Neuronal stem cell (in vitro differentiated cells): ENCODE results near the gene DCLK2.

ENCODE experiments used
- DNase-seq: peaks from one replicate; pipeline ENCODE4 v3.0.0-alpha.2; 2013; ENCODE audit warnings: low spot score
- H2AFZ ChIP-seq: one replicate; pipeline ENCODE4 v1.6.1; 2013; ENCODE audit warnings: mild to moderate bottlenecking, low read length, inconsistent platforms
- H2AK5ac ChIP-seq: 2 replicates; pipeline ENCODE4 v1.6.1; 2013; ENCODE audit warnings: low read depth, mild to moderate bottlenecking, inconsistent platforms, low read length, moderate library complexity, mixed read lengths
- H2BK120ac ChIP-seq: 2 replicates; pipeline ENCODE4 v1.6.1; 2013; ENCODE audit warnings: low read depth, mild to moderate bottlenecking, inconsistent platforms, low read length, moderate library complexity, mixed read lengths
- H2BK12ac ChIP-seq: one replicate; pipeline ENCODE4 v1.6.1; 2013; ENCODE audit warnings: low read length, inconsistent platforms
- H2BK15ac ChIP-seq: 2 replicates; pipeline ENCODE4 v1.6.1; 2013; ENCODE audit warnings: mild to moderate bottlenecking, low read length, inconsistent platforms, mixed read lengths
- H2BK5ac ChIP-seq: one replicate; pipeline ENCODE4 v1.6.1; 2013; ENCODE audit warnings: inconsistent platforms, mild to moderate bottlenecking, low read length, moderate library complexity
- H3K14ac ChIP-seq: one replicate; pipeline ENCODE4 v1.6.1; 2013; ENCODE audit warnings: low read length, inconsistent platforms
- H3K18ac ChIP-seq: 2 replicates; pipeline ENCODE4 v1.6.1; 2013; ENCODE audit warnings: low read length, inconsistent platforms
- H3K23ac ChIP-seq: 2 replicates; pipeline ENCODE4 v1.6.1; 2013; ENCODE audit warnings: low read depth, mild to moderate bottlenecking, mixed read lengths, low read length, inconsistent platforms; ENCODE audit not compliant: poor library complexity
- H3K27ac ChIP-seq: replicated peaks from 3 replicates; pipeline ENCODE4 v1.5.1; 2013; ENCODE audit warnings: low read length, inconsistent platforms
- H3K27me3 ChIP-seq, 3 experiments: 2 replicates each; pipeline ENCODE4 v1.6.1; 2013; ENCODE audit warnings: low read length in 3 of 3, mild to moderate bottlenecking in 2 of 3, inconsistent platforms in 1 of 3, low read depth in 1 of 3, mixed read lengths in 1 of 3, moderate library complexity in 1 of 3; ENCODE audit not compliant: control insufficient read depth in 3 of 3, insufficient read depth in 3 of 3
- H3K36me3 ChIP-seq, 2 donors: replicated peaks in 1 of 2; 2 replicates each; pipeline ENCODE4 v1.6.1; 2013; ENCODE audit warnings: low read length in 2 of 2; ENCODE audit not compliant: control insufficient read depth in 2 of 2, insufficient read depth in 2 of 2
- H3K4ac ChIP-seq: 2 replicates; pipeline ENCODE4 v1.6.1; 2013; ENCODE audit warnings: inconsistent platforms, mild to moderate bottlenecking, low read length, moderate library complexity
- H3K4me1 ChIP-seq, 2 donors: 1 replicate in 1 of 2; 2 replicates in 1 of 2; pipeline ENCODE4 v1.6.1; 2013; ENCODE audit warnings: low read length in 2 of 2, low read depth in 1 of 2; ENCODE audit not compliant: control insufficient read depth in 2 of 2, insufficient read depth in 1 of 2
- H3K4me2 ChIP-seq: one replicate; pipeline ENCODE4 v1.6.1; 2013; ENCODE audit warnings: mild to moderate bottlenecking, low read length, inconsistent platforms; ENCODE audit not compliant: insufficient read depth, poor library complexity, severe bottlenecking
- H3K4me3 ChIP-seq, 2 donors: 2 replicates each; pipeline ENCODE4 v1.5.1; 2013; ENCODE audit warnings: low read length in 2 of 2, mild to moderate bottlenecking in 2 of 2, inconsistent platforms in 1 of 2, moderate library complexity in 1 of 2
- H3K79me1 ChIP-seq: one replicate; pipeline ENCODE4 v1.6.1; 2013; ENCODE audit warnings: low read depth, mild to moderate bottlenecking, inconsistent platforms, low read length, moderate library complexity
- H3K9ac ChIP-seq: one replicate; pipeline ENCODE4 v1.6.1; 2013; ENCODE audit warnings: mild to moderate bottlenecking, low read depth, low read length, inconsistent platforms; ENCODE audit not compliant: poor library complexity
- H3K9me3 ChIP-seq, 2 donors: replicated peaks in 1 of 2; 2 replicates each; pipeline versions ENCODE3 to v1.6.1; 2013; ENCODE audit warnings: low read length in 2 of 2, mild to moderate bottlenecking in 2 of 2, inconsistent platforms in 1 of 2, low read depth in 1 of 2, mixed read lengths in 1 of 2, moderate library complexity in 1 of 2; ENCODE audit not compliant: control insufficient read depth in 2 of 2, insufficient read depth in 1 of 2
- H4K8ac ChIP-seq: one replicate; pipeline ENCODE4 v1.6.1; 2013; ENCODE audit warnings: low read depth, mild to moderate bottlenecking, inconsistent platforms, low read length, moderate library complexity
- H4K91ac ChIP-seq: one replicate; pipeline ENCODE4 v1.6.1; 2013; ENCODE audit warnings: low read length, low read depth, mild to moderate bottlenecking, inconsistent platforms; ENCODE audit not compliant: poor library complexity
- WGBS, 2 donors: extraction: QIAGEN DNeasy Blood & Tissue Kit; methylation state at CpG; one replicate each; pipeline ENCODE4 v1.1.7; 2013; ENCODE audit warnings: missing lambda C conversion rate in 2 of 2, mixed read lengths in 1 of 2; ENCODE audit not compliant: insufficient read length in 2 of 2, insufficient replicate concordance in 1 of 2; ENCODE audit errors: extremely low coverage in 2 of 2; 5-methylcytosine and 5-hydroxymethylcytosine counted together

DCLK2 gene

GRCh38 chr4:150265806-150266205 lies 187.6 kb downstream of the DCLK2 start:
- H4K8ac ChIP-seq = no peak overlapping the region

GRCh38 chr4:150268444-150268843 lies 190.2 kb downstream of the DCLK2 start:
- DNase-seq = no peak
- Histone ChIP-seq H3K27ac (no peak overlapping the region), H3K79me1 (no peaks in the 10 kb centered on the region), H2BK120ac (no peak overlapping the region), H3K14ac (no peak overlapping the region), H3K9ac (no peak overlapping the region), H3K4me3 (no peak overlapping the region), H2AFZ (no peak overlapping the region), H2BK12ac (no peak overlapping the region), H3K36me3 (peaks cover 2 to 32% of the 10 kb centered on the region in 2 donors), H3K9me3 (peaks cover 2 to 20% of the 10 kb centered on the region in 2 donors), H4K8ac (no peak overlapping the region), H3K18ac (no peak overlapping the region), H2BK15ac (no peak overlapping the region), H3K4ac (no peak overlapping the region), H3K4me2 (no peak overlapping the region), H3K27me3 (no peaks in the 10 kb centered on the region), H2AK5ac (no peak overlapping the region), H3K4me1 (no peaks in the 10 kb centered on the region), H2BK5ac (no peak overlapping the region), H4K91ac (no peak overlapping the region), H3K23ac (no peak overlapping the region)
- WGBS, 2 donors = no CpG with 5 or more reads among the region's 1 CpG

More at GRCh38 chr4:150265806-150266205, 187.6 kb downstream of the DCLK2 start:
- no peak overlapping the region for H2BK5ac ChIP-seq
- WGBS, 2 donors = no CpG with 5 or more reads among the region's 1 CpG
- H3K4me2 ChIP-seq = no peak overlapping the region
- no peak overlapping the region for H3K4ac ChIP-seq
- DNase-seq = no peak
- no peaks in the 10 kb centered on the region for H3K27me3 ChIP-seq
- no peaks in the 10 kb centered on the region for H3K79me1 ChIP-seq
- H3K9ac ChIP-seq = no peak overlapping the region
- H2BK120ac ChIP-seq = no peak overlapping the region
- H3K4me3 ChIP-seq = no peak overlapping the region
- H3K4me1 ChIP-seq = no peaks in the 10 kb centered on the region
- no peak overlapping the region for H2AFZ ChIP-seq
- peaks cover 2 to 14% of the 10 kb centered on the region in 2 donors for H3K9me3 ChIP-seq
- no peak overlapping the region for H3K23ac ChIP-seq
- H2BK15ac ChIP-seq = no peak overlapping the region
- H3K36me3 ChIP-seq = peaks cover 2 to 44% of the 10 kb centered on the region in 2 donors
- no peak overlapping the region for H3K18ac ChIP-seq
- no peak overlapping the region for H3K14ac ChIP-seq
- H4K91ac ChIP-seq = no peak overlapping the region
- H3K27ac ChIP-seq = no peak overlapping the region
- H2AK5ac ChIP-seq = no peak overlapping the region
- no peak overlapping the region for H2BK12ac ChIP-seq

DNA sequence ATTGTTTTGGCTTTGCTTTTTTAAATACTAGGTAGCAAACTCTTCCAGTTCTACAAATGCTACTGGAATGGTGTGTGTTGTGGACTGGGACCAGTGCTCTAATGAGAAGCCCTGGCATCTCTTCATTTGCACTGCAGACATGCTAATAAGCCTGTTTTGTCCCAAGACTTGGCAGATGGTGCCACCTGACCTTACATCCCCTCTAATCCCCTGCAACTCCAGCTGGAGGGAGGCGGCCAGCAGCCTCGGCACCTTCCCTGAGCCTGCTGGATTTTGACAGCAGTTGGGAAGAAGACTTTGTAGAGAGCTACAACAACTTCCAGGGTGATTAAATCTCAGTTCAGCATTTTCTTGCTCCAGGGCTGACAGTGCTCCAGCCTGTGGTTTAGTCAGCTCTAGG lies 200.0 kb downstream of the DCLK2 start:
- Histone ChIP-seq H3K4me3 (no peak overlapping the region), H2BK12ac (no peak overlapping the region), H3K36me3 (no peaks in the 10 kb centered on the region), H4K8ac (no peak overlapping the region), H3K18ac (no peak overlapping the region), H3K23ac (no peak overlapping the region), H3K4me1 (peaks cover 13 to 14% of the 10 kb centered on the region in 2 donors), H2BK120ac (no peak overlapping the region), H3K9me3 (no peaks in the 10 kb centered on the region), H2AFZ (no peak overlapping the region), H2BK15ac (no peak overlapping the region), H3K4me2 (no peak overlapping the region), H4K91ac (no peak overlapping the region), H3K4ac (no peak overlapping the region), H2BK5ac (no peak overlapping the region), H3K27ac (no peak overlapping the region), H3K27me3 (no peaks in the 10 kb centered on the region), H3K9ac (no peak overlapping the region), H3K14ac (no peak overlapping the region), H3K79me1 (no peaks in the 10 kb centered on the region), H2AK5ac (no peak overlapping the region)
- DNase-seq = no peak
- WGBS, 2 donors = no CpG with 5 or more reads among the region's 2 CpGs

DNA sequence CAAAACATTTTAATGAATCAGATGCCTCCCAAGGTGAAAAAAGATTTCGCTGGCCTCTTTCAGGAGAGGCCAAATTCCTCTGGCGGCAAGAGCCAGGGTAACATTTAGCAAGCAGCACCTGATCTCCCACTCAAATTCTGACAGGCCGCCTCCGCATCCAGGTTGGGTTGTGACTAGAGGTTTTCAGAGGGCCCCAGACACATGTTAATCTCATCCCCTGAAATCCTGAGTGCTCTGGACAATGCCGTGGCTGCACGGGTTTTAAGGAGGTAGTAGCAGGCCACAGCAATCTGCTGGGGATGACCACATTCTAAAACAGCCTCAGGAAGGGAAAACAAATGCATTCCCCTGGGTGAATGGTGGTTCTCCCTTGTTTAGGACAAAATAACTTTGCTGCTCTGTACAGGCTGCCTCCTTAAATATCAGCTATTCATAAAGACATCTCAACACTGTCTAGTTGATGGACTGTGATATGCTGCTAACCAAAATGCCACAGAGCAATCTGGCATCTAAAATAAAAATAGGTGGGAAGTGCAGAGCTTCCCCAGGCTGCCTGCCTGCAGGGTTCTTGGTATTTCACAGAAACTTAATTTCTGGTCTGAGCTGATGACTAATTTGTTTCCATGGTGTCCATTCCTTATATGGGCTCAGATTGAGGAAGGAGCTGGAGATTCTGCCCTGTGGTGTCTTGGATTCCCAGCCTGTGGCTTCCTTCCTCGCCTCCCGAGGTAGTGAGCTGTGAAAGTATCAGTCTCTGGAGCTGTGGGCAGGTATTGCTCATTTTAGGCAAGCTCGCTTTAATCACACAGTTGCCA lies 202.0 kb downstream of the DCLK2 start:
- H3K18ac ChIP-seq = no peak overlapping the region
- no peak overlapping the region for H3K4ac ChIP-seq
- H3K79me1 ChIP-seq = no peaks in the 10 kb centered on the region
- H3K27ac ChIP-seq = peak overlapping the region; percentile 75
- no peaks in the 10 kb centered on the region for H3K27me3 ChIP-seq
- H2AFZ ChIP-seq = peak overlapping the region; percentile 73
- H4K91ac ChIP-seq = no peak overlapping the region
- no peak overlapping the region for H4K8ac ChIP-seq
- no peak overlapping the region for H3K4me2 ChIP-seq
- H3K36me3 ChIP-seq = no peaks in the 10 kb centered on the region
- H3K4me1 ChIP-seq = peaks cover 13 to 14% of the 10 kb centered on the region in 2 donors
- no peak overlapping the region for H3K23ac ChIP-seq
- no peak overlapping the region for H2AK5ac ChIP-seq
- no CpG with 5 or more reads among the region's 9 CpGs for WGBS, 2 donors
- no peak overlapping the region for H3K9ac ChIP-seq
- H2BK15ac ChIP-seq = no peak overlapping the region
- no peak overlapping the region for H3K14ac ChIP-seq
- H2BK120ac ChIP-seq = no peak overlapping the region
- H2BK5ac ChIP-seq = no peak overlapping the region
- DNase-seq = peak; percentile 14
- H2BK12ac ChIP-seq = no peak overlapping the region
- H3K4me3 ChIP-seq = no peak overlapping the region
- no peaks in the 10 kb centered on the region for H3K9me3 ChIP-seq
